Vagina (tissue), 2 donors: ENCODE results near the gene GORASP1.

Experiments used
- CTCF ChIP-seq, 3 experiments: fragments of 450-650 bp in 2 of 3; fragments of 200-600 bp in 1 of 3; sonication (generic) in 1 of 3; IDR thresholded peaks; one replicate each; pipeline ENCODE4 v1.5.1; 2017 to 2019; ENCODE audit warnings: antibody characterized with exemption in 3 of 3, mild to moderate bottlenecking in 2 of 3, moderate library complexity in 2 of 3
- POLR2AphosphoS5 ChIP-seq, 2 donors: sonication (generic); formaldehyde crosslinking; IDR thresholded peaks; one replicate each; pipeline ENCODE4 v1.9.0; 2017; ENCODE audit warnings: antibody characterized with exemption in 2 of 2, mild to moderate bottlenecking in 2 of 2, low read depth in 1 of 2; ENCODE audit not compliant: insufficient read depth in 1 of 2

- no peak for TF ChIP-seq CTCF (IDR thresholded peaks at IDR 0.05)
- TF ChIP-seq POLR2AphosphoS5 (IDR thresholded peaks at IDR 0.05; ENCODE audit: insufficient read depth in 1 of 2, low read depth in 1 of 2): no peak
Observed at GRCh38 chr3:39099738-39100499, 7.5 kb downstream of the GORASP1 start.
